RWPE2 (cell line): ENCODE data around the gene NVL.

Source experiments
- ATAC-seq: fragments of 200-7000 bp; cut with Tn5 transposase; 3 replicates; pipeline ENCODE4 v1.9.1; 2021; ENCODE audit warnings: low read depth
- DNase-seq: peaks from one replicate; pipeline ENCODE4 v3.0.0-alpha.2; 2020; ENCODE audit warnings: low spot score
- H3K27ac ChIP-seq: fragments of 450-650 bp; 2 replicates; pipeline ENCODE4 v1.5.1; 2017; ENCODE audit warnings: mild to moderate bottlenecking; ENCODE audit not compliant: poor library complexity, severe bottlenecking
- H3K27me3 ChIP-seq: fragments of 250-450 bp; sonication (Bioruptor Pico); 2 replicates; pipeline ENCODE4 v1.5.1; 2021; ENCODE audit warnings: mild to moderate bottlenecking, moderate library complexity; ENCODE audit not compliant: insufficient read depth, poor library complexity, severe bottlenecking
- H3K36me3 ChIP-seq: fragments of 250-450 bp; sonication (Bioruptor Pico); 2 replicates; pipeline ENCODE4 v1.5.1; 2020; ENCODE audit warnings: low read depth, mild to moderate bottlenecking, moderate library complexity
- H3K4me1 ChIP-seq: fragments of 250-450 bp; sonication (Bioruptor Pico); 2 replicates; pipeline ENCODE4 v1.5.1; 2021; ENCODE audit warnings: mild to moderate bottlenecking, moderate library complexity; ENCODE audit not compliant: insufficient read depth, poor library complexity, severe bottlenecking
- H3K4me3 ChIP-seq: fragments of 250-450 bp; sonication (Bioruptor Pico); 2 replicates; pipeline ENCODE4 v1.5.1; 2021; ENCODE audit warnings: mild to moderate bottlenecking, moderate library complexity; ENCODE audit not compliant: severe bottlenecking
- H3K9me3 ChIP-seq: fragments of 250-450 bp; sonication (Bioruptor Pico); 2 replicates; pipeline ENCODE4 v1.5.1; 2021; ENCODE audit warnings: mild to moderate bottlenecking, moderate library complexity; ENCODE audit not compliant: severe bottlenecking
- TF ChIP-seq, protein P1 (sequence below): fragments of 450-650 bp; IDR thresholded peaks from one replicate; pipeline ENCODE4 v1.5.1; 2017; ENCODE audit warnings: mild to moderate bottlenecking, moderate library complexity; ENCODE audit not compliant: poor library complexity, severe bottlenecking

Gene NVL

DNA sequence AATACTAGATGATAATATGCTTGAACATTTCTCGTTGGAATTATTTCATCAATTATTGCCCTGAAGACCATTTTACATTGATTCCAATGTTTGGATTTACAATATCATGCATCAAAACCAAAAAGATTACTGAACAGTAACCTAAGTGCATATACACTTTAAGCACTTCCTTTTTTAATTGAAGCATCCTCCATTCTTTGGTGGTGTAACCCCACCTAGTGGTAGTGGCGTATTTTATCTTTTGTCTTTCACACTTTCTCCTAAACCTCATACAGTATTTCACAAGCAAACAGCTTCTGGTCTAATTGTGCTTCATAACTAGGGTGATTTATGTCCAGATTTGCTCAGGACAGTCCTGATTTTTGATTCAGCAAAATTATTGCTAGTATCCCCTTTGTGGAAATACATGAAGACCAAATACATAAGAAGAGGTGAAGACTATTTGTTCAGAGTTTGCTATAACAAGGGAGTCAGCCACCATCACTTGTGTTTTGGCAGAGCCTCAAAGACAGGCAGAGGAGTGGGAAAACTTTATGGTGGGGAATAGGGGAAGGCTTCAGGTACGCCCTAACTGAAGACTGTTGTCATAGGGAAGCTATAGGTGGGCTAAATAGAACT is 3.4 kb upstream of the NVL start:
- Histone ChIP-seq H3K4me3 (no peak overlapping the region), H3K27ac (no peak overlapping the region), H3K27me3 (no peaks in the 10 kb centered on the region), H3K4me1 (no peaks in the 10 kb centered on the region), H3K9me3 (no peaks in the 10 kb centered on the region), H3K36me3 (no peaks in the 10 kb centered on the region)
- ATAC-seq = no peak
- TF ChIP-seq, protein P1, sequence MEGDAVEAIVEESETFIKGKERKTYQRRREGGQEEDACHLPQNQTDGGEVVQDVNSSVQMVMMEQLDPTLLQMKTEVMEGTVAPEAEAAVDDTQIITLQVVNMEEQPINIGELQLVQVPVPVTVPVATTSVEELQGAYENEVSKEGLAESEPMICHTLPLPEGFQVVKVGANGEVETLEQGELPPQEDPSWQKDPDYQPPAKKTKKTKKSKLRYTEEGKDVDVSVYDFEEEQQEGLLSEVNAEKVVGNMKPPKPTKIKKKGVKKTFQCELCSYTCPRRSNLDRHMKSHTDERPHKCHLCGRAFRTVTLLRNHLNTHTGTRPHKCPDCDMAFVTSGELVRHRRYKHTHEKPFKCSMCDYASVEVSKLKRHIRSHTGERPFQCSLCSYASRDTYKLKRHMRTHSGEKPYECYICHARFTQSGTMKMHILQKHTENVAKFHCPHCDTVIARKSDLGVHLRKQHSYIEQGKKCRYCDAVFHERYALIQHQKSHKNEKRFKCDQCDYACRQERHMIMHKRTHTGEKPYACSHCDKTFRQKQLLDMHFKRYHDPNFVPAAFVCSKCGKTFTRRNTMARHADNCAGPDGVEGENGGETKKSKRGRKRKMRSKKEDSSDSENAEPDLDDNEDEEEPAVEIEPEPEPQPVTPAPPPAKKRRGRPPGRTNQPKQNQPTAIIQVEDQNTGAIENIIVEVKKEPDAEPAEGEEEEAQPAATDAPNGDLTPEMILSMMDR = peak; percentile 68
- no peak for DNase-seq

DNA sequence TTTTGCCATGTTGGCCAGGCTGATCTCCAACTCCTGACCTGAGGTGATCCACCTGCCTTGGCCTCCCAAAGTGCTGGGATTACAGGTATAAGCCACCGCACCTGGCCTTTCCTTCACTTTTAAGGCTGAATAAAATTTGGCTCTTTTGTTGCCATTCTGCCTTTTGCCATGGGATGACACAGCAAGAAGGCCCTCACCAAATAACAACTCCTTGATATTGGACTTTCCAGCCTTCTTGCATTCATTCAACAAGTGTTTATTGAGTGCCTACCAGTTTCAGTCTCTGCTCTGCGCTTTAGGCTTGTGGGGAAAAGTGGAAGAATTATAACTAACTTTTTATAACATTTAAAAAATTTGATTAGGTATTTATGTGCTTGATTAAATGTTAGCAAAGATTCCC is 1.9 kb upstream of the NVL start:
- TF ChIP-seq, protein P1 = no peak
- Histone ChIP-seq H3K4me3 (no peak overlapping the region), H3K27me3 (no peaks in the 10 kb centered on the region), H3K27ac (no peak overlapping the region), H3K4me1 (no peaks in the 10 kb centered on the region), H3K9me3 (no peaks in the 10 kb centered on the region), H3K36me3 (no peaks in the 10 kb centered on the region)
- ATAC-seq = no peak
- no peak for DNase-seq

DNA sequence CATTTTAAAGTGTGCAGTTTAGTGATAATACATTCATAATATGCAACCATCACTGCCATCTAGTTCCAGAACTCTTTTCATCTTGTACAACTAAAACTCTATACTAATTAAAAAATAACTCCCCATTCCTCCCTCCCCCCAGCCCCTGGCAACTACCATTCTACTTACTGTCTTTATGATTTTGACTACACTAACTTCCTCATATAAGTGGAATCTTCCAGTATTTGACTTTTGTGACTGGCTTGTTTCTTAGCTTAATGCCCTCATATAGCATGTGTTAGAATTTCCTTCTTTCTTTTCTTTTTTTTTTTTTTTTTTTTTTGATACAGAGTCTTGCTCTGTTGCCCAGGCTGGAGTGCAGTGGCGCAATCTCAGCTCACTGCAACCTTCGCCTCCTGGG is 1.4 kb upstream of the NVL start:
- TF ChIP-seq, protein P1 = no peak
- H3K27ac ChIP-seq = no peak overlapping the region
- H3K4me3 ChIP-seq = no peak overlapping the region
- DNase-seq = no peak
- no peak for ATAC-seq
- no peaks in the 10 kb centered on the region for H3K4me1 ChIP-seq
- no peaks in the 10 kb centered on the region for H3K36me3 ChIP-seq
- no peaks in the 10 kb centered on the region for H3K27me3 ChIP-seq
- H3K9me3 ChIP-seq = no peaks in the 10 kb centered on the region

DNA sequence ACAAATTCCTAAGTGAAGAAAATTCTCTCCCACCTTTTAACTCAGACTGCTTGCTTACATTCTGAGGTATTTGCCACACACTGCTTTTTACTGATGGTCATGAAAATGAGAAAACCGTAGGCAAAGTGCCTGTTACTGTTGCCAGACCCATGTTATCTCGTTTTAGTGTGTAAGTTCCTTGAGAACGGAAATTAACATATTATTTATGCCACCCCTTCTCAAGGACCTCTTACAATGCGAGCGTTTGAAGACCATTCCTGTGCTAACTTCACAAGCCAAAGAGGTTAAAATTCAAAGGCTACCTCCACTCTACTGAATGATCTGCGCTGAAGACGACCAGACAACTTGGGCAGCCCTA is 509 bp downstream of the NVL start:
- TF ChIP-seq, protein P1 = no peak
- H3K27me3 ChIP-seq = no peaks in the 10 kb centered on the region
- H3K4me1 ChIP-seq = no peaks in the 10 kb centered on the region
- no peaks in the 10 kb centered on the region for H3K36me3 ChIP-seq
- peak overlapping the region; percentile 92 for H3K4me3 ChIP-seq
- ATAC-seq (no peak), DNase-seq (no peak)
- peak overlapping the region; percentile 64 for H3K27ac ChIP-seq
- H3K9me3 ChIP-seq = no peaks in the 10 kb centered on the region

DNA sequence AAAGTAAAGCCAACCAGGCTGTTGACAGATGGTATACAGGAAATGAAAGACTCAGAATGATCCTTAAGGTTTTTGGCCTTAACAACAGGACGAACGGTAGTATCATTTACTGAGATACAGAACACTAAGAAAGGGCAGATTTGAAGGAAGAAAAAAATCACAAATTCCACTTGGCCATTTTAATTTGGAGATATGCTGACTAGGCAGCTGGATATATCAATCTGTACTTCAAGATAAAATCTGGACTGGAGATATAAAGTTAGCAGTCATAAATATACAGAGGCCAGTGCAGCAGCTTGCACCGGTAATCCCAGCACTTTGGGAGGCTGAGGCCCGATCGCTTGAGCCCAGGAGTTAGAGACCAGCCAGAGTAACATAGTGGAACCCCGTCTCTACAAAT is 1.3 kb downstream of the NVL start:
- no peak overlapping the region for H3K4me3 ChIP-seq
- no peaks in the 10 kb centered on the region for H3K9me3 ChIP-seq
- no peaks in the 10 kb centered on the region for H3K27me3 ChIP-seq
- TF ChIP-seq, protein P1 = no peak
- H3K36me3 ChIP-seq = no peaks in the 10 kb centered on the region
- no peak for DNase-seq
- H3K27ac ChIP-seq = no peak overlapping the region
- ATAC-seq = no peak
- H3K4me1 ChIP-seq = no peaks in the 10 kb centered on the region
